Panc1 (cell line): ENCODE data around the gene EFNA1. TPM values are rescaled to one million over a fixed set of nuclear protein-coding genes. Genes with fewer than 3 reads are reported as not detected.

Source experiments
- ATAC-seq: fragments of 200-7000 bp; cut with Tn5 transposase; 2 replicates; pipeline ENCODE4 v1.9.1; 2020; ENCODE audit warnings: mild to moderate bottlenecking, moderate library complexity
- BruUV-seq: library from RNA; stranded (reverse); fragments of 400-500 nt; replicated peaks from 2 replicates; lab custom pipeline; 2021; lab: Mats Ljungman, UMichigan
- CTCF ChIA-PET: fragments of 300-600 bp; sonication (Branson Sonifier 250); formaldehyde crosslinking; loops from one replicate; lab custom pipeline; 2022; ENCODE audit warnings: antibody characterized with exemption; lab: Charles Lee
- POLR2A ChIA-PET: fragments of 300-600 bp; sonication (Branson Sonifier 250); formaldehyde crosslinking; loops from one replicate; lab custom pipeline; 2022; ENCODE audit warnings: antibody characterized with exemption; lab: Charles Lee
- DNase-seq: peaks from one replicate; pipeline ENCODE4 v3.0.0-alpha.2; 2010; ENCODE audit warnings: low read depth, low spot score
- H3K27ac ChIP-seq: 2 replicates; pipeline ENCODE4 v1.5.1; 2011; ENCODE audit warnings: mild to moderate bottlenecking, low read length, inconsistent platforms
- H3K27me3 ChIP-seq: fragments of 200-500 bp; sonication (Bioruptor generic); 2 replicates; pipeline ENCODE4 v1.6.0; 2014; ENCODE audit warnings: low read length, inconsistent platforms; ENCODE audit not compliant: control insufficient read depth, insufficient read depth
- H3K36me3 ChIP-seq: fragments of 200-500 bp; sonication (Bioruptor generic); 2 replicates; pipeline ENCODE4 v1.5.1; 2014; ENCODE audit warnings: inconsistent platforms, mild to moderate bottlenecking, low read length, moderate library complexity; ENCODE audit not compliant: control insufficient read depth, insufficient read depth
- H3K4me1 ChIP-seq: 2 replicates; pipeline ENCODE4 v1.5.1; 2011; ENCODE audit warnings: inconsistent platforms, mild to moderate bottlenecking, low read length, moderate library complexity; ENCODE audit not compliant: control insufficient read depth, insufficient read depth
- H3K4me3 ChIP-seq, 2 experiments: 2 replicates each; pipeline ENCODE4 v1.5.1; 2011 to 2012; ENCODE audit warnings: low read depth in 2 of 2, low read length in 2 of 2, mild to moderate bottlenecking in 2 of 2, inconsistent platforms in 1 of 2, moderate library complexity in 1 of 2
- H3K9me3 ChIP-seq: fragments of 200-500 bp; sonication (Bioruptor generic); 2 replicates; pipeline ENCODE4 v1.5.1; 2014; ENCODE audit warnings: low read depth, mild to moderate bottlenecking, inconsistent platforms, low read length, moderate library complexity; ENCODE audit not compliant: control insufficient read depth, insufficient read depth
- CTCF ChIP-seq: fragments of 450-650 bp; IDR thresholded peaks from 2 replicates; pipeline ENCODE4 v1.5.1; 2017; ENCODE audit warnings: mild to moderate bottlenecking
- REST ChIP-seq, 2 experiments: IDR thresholded peaks; 2 replicates each; pipeline ENCODE4 v1.6.1; 2011 to 2012; ENCODE audit warnings: low read depth in 2 of 2, control low read depth in 1 of 2, low read length in 1 of 2, mild to moderate bottlenecking in 1 of 2, moderate library complexity in 1 of 2; ENCODE audit not compliant: insufficient read depth in 1 of 2
- SIN3A ChIP-seq: IDR thresholded peaks from 2 replicates; pipeline ENCODE4 v1.6.1; 2012; ENCODE audit warnings: low read depth, mild to moderate bottlenecking, low read length, moderate library complexity, borderline replicate concordance; ENCODE audit not compliant: insufficient read depth
- TCF7L2 ChIP-seq: IDR thresholded peaks from 2 replicates; pipeline ENCODE4 v1.6.1; 2011; ENCODE audit warnings: mild to moderate bottlenecking, low read depth, low read length, inconsistent platforms
- in situ Hi-C: cut with HindIII; loops from 2 replicates; pipeline ENCODE4 v1.10.0; 2016; ENCODE audit warnings: low sequenced_read_pairs, low pct_unique_long_range_greater_than_20kb
- intact Hi-C: fragments of 100-400 bp; cut with micrococcal nuclease; formaldehyde crosslinking; loops from one replicate; pipeline ENCODE4 v1.10.0; 2022; ENCODE audit not compliant: unreplicated experiment
- total RNA-seq: library from RNA; stranded (reverse); gene quantifications from one replicate; pipeline ENCODE4 v1.2.1, GENCODE V29; 2021; ENCODE audit not compliant: unreplicated experiment

The EFNA1 gene
- total RNA-seq, 1 experiment from 2014 or later = 23.8 TPM

GRCh38 chr1:155121249-155121648 is 6.4 kb upstream of the EFNA1 start:
- no TSS peak for BruUV-seq
- Histone ChIP-seq H3K4me1 (peaks cover 20% of the 10 kb centered on the region), H3K27ac (no peak overlapping the region), H3K9me3 (no peaks in the 10 kb centered on the region), H3K4me3 (no peak overlapping the region), H3K36me3 (no peaks in the 10 kb centered on the region), H3K27me3 (no peaks in the 10 kb centered on the region)
- ChIA-PET CTCF (interaction anchor here (0.7 to 1.9 kb wide), 2 partner anchors 21 to 46 kb away, joined by 3 to 5 read pairs; no protein-coding TSS in a partner anchor), POLR2A (no interaction called here)
- in situ Hi-C loops = no loop called here
- DNase-seq (no peak), ATAC-seq (no peak)
- intact Hi-C loops = no loop called here
- TF ChIP-seq TCF7L2 = no peak
- no peak for TF ChIP-seq REST (IDR thresholded peaks at IDR 0.05; ENCODE audit: insufficient read depth in 1 of 2, low read depth in 2 of 2, low read length in 1 of 2)
- TF ChIP-seq CTCF = no peak
- no peak for TF ChIP-seq SIN3A

GRCh38 chr1:155122308-155122707 is 5.4 kb upstream of the EFNA1 start:
- no peaks in the 10 kb centered on the region for H3K9me3 ChIP-seq
- DNase-seq = no peak
- TF ChIP-seq TCF7L2 (no peak), CTCF (no peak)
- CTCF ChIA-PET = no interaction called here
- no peaks in the 10 kb centered on the region for H3K36me3 ChIP-seq
- no peaks in the 10 kb centered on the region for H3K27me3 ChIP-seq
- intact Hi-C loops = no loop called here
- POLR2A ChIA-PET = interaction anchor here (0.6 kb wide), 1 partner anchor 45 kb away, joined by 3 read pairs; no protein-coding TSS in a partner anchor
- no peak overlapping the region for H3K27ac ChIP-seq
- no peak for ATAC-seq
- no TSS peak for BruUV-seq
- H3K4me1 ChIP-seq = peaks cover 28% of the 10 kb centered on the region
- no peak overlapping the region for H3K4me3 ChIP-seq
- in situ Hi-C loops = no loop called here
